HEK293T (cell line): ENCODE measurements around the gene PITPNC1.

ENCODE experiments used
- BHLHE40 ChIP-seq: fragments of 450-650 bp; IDR thresholded peaks from 2 replicates; pipeline ENCODE4 v1.6.1; 2016; ENCODE audit warnings: mild to moderate bottlenecking, moderate library complexity, borderline replicate concordance
- CTBP1 ChIP-seq: fragments of 450-650 bp; IDR thresholded peaks from 2 replicates; pipeline ENCODE4 v1.6.1; 2016; ENCODE audit warnings: borderline replicate concordance
- FOXA1 ChIP-seq: fragments of 450-650 bp; IDR thresholded peaks from 2 replicates; pipeline ENCODE4 v1.6.1; 2016; ENCODE audit warnings: mild to moderate bottlenecking
- FOXK2 ChIP-seq: fragments of 450-650 bp; IDR thresholded peaks from 2 replicates; pipeline ENCODE4 v1.6.1; 2016; ENCODE audit warnings: mild to moderate bottlenecking
- FOXM1 ChIP-seq: fragments of 450-650 bp; IDR thresholded peaks from 2 replicates; pipeline ENCODE4 v1.6.1; 2017; ENCODE audit warnings: mild to moderate bottlenecking, borderline replicate concordance
- NFRKB ChIP-seq: fragments of 450-650 bp; IDR thresholded peaks from 2 replicates; pipeline ENCODE4 v1.6.1; 2016; ENCODE audit warnings: mild to moderate bottlenecking, moderate library complexity

DNA sequence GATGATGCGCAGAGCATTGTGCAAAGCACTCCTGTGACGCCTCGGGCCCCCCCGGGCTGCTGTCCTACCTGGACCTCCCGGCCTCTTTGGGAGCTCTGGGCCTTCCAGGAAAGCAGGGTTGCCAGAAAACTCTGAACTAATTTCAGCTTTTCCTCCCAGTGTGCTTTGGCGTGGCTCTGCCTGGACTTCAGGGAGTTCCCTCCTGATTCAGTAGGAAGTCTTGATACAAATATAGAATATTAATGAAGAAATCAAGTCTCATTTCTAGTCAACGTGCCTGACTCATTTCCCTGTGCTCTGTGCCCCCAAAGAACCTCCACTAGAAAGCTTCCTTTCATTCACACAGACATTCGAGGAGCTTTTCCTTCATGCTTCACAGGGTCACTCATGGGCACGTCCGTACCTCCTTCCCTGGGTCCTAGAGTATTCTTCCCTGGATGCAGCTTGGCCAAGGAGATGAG is 256.7 kb downstream of the PITPNC1 start:
- TF ChIP-seq FOXA1: no peak
- TF ChIP-seq BHLHE40: no peak
- no peak for TF ChIP-seq FOXM1
- TF ChIP-seq FOXK2: no peak
- TF ChIP-seq CTBP1: no peak
- TF ChIP-seq NFRKB: no peak
